KOPT-K1 (cell line): ENCODE measurements around the gene LETMD1.
"Not testable (repeated sequence)": the region's sequence is repeated elsewhere in the genome, so short reads cannot be mapped to it uniquely, and the experiment has no call there.

Source experiments
- H3K27ac ChIP-seq: fragments of 200-600 bp; sonication (generic); 2 replicates; pipeline ENCODE4 v1.5.1; 2016; ENCODE audit warnings: antibody characterized with exemption, mild to moderate bottlenecking, low read depth, low read length; ENCODE audit not compliant: poor library complexity, severe bottlenecking
- H3K36me3 ChIP-seq: fragments of 200-600 bp; sonication (generic); 2 replicates; pipeline ENCODE4 v1.5.1; 2017; ENCODE audit warnings: antibody characterized with exemption, mild to moderate bottlenecking, low read length, moderate library complexity; ENCODE audit not compliant: insufficient read depth
- H3K9me3 ChIP-seq: fragments of 200-600 bp; sonication (generic); 2 replicates; pipeline ENCODE4 v1.5.1; 2017; ENCODE audit warnings: antibody characterized with exemption, low read length, mild to moderate bottlenecking; ENCODE audit not compliant: insufficient read depth, poor library complexity, severe bottlenecking

The LETMD1 gene

GRCh38 chr12:51051787-51052186, 3.7 kb downstream of the LETMD1 start:
- Histone ChIP-seq H3K9me3 (no peaks in the 10 kb centered on the region), H3K36me3 (peaks cover 59% of the 10 kb centered on the region), H3K27ac (no peak overlapping the region)

GRCh38 chr12:51055060-51055459, 6.9 kb downstream of the LETMD1 start:
- H3K9me3 ChIP-seq, result no peaks in the 10 kb centered on the region
- peaks cover 92% of the 10 kb centered on the region for H3K36me3 ChIP-seq
- no peak overlapping the region for H3K27ac ChIP-seq

GRCh38 chr12:51056242-51056641, 8.1 kb downstream of the LETMD1 start:
- Histone ChIP-seq H3K9me3 (no peaks in the 10 kb centered on the region), H3K36me3 (peaks cover 97% of the 10 kb centered on the region), H3K27ac (no peak overlapping the region)

GRCh38 chr12:51059086-51059485, 11.0 kb downstream of the LETMD1 start:
- H3K36me3 ChIP-seq, result peaks cover 100% of the 10 kb centered on the region
- no peaks in the 10 kb centered on the region for H3K9me3 ChIP-seq
- H3K27ac ChIP-seq, result no peak overlapping the region

GRCh38 chr12:51062631-51063397, 14.7 kb downstream of the LETMD1 start:
- Histone ChIP-seq H3K36me3 (peaks cover 99% of the 10 kb centered on the region), H3K9me3 (no peaks in the 10 kb centered on the region), H3K27ac (no peak overlapping the region)

- H3K36me3 ChIP-seq, result peaks cover 93% of the 10 kb centered on the region
- H3K27ac ChIP-seq, result no peak overlapping the region
- no peaks in the 10 kb centered on the region for H3K9me3 ChIP-seq
Observed at GRCh38 chr12:51065530-51065929, 17.4 kb downstream of the LETMD1 start.

- Histone ChIP-seq H3K9me3 (no peaks in the 10 kb centered on the region), H3K36me3 (peaks cover 93% of the 10 kb centered on the region), H3K27ac (no peak overlapping the region)
Observed at GRCh38 chr12:51067229-51067628, 19.1 kb downstream of the LETMD1 start.

- no peaks in the 10 kb centered on the region for H3K9me3 ChIP-seq
- H3K36me3 ChIP-seq, result peaks cover 91% of the 10 kb centered on the region
Observed at GRCh38 chr12:51067771-51068170, 19.6 kb downstream of the LETMD1 start.

GRCh38 chr12:51070004-51070403, 21.9 kb downstream of the LETMD1 start:
- H3K27ac ChIP-seq, result no peak overlapping the region
- peaks cover 86% of the 10 kb centered on the region for H3K36me3 ChIP-seq
- no peaks in the 10 kb centered on the region for H3K9me3 ChIP-seq

More at GRCh38 chr12:51067771-51068170, 19.6 kb downstream of the LETMD1 start:
- no peak overlapping the region for H3K27ac ChIP-seq

GRCh38 chr12:51071663-51072062, 23.5 kb downstream of the LETMD1 start:
- Histone ChIP-seq H3K36me3 (peaks cover 70% of the 10 kb centered on the region), H3K27ac (no peak overlapping the region), H3K9me3 (no peaks in the 10 kb centered on the region)

- Histone ChIP-seq H3K36me3 (peaks cover 39% of the 10 kb centered on the region), H3K27ac (no peak overlapping the region)
Observed at GRCh38 chr12:51075390-51075789, 27.3 kb downstream of the LETMD1 start.

GRCh38 chr12:51076236-51076930, 28.3 kb downstream of the LETMD1 start:
- Histone ChIP-seq H3K27ac (peak overlapping the region; percentile 48), H3K36me3 (peaks cover 30% of the 10 kb centered on the region)

More at GRCh38 chr12:51075390-51075789, 27.3 kb downstream of the LETMD1 start:
- no peaks in the 10 kb centered on the region for H3K9me3 ChIP-seq

GRCh38 chr12:51077930-51078329, 29.8 kb downstream of the LETMD1 start:
- Histone ChIP-seq H3K36me3 (peaks cover 15% of the 10 kb centered on the region), H3K9me3 (no peaks in the 10 kb centered on the region), H3K27ac (peak overlapping the region; percentile 20)

More at GRCh38 chr12:51076236-51076930, 28.3 kb downstream of the LETMD1 start:
- no peaks in the 10 kb centered on the region for H3K9me3 ChIP-seq

- H3K9me3 ChIP-seq, result not testable (repeated sequence)
- Histone ChIP-seq H3K36me3 (peaks cover 11% of the 10 kb centered on the region), H3K27ac (peak overlapping the region; percentile 20)
Observed at GRCh38 chr12:51078346-51078745, 30.2 kb downstream of the LETMD1 start.

- not testable (repeated sequence) for H3K27ac ChIP-seq, H3K9me3 ChIP-seq, H3K36me3 ChIP-seq
Observed at GRCh38 chr12:51078866-51079265, 30.7 kb downstream of the LETMD1 start.
